SK-N-MC (cell line): ENCODE data around the gene SYCN.

Source experiments
- DNase-seq: peaks from one replicate; pipeline ENCODE4 v3.0.0-alpha.2; 2011; ENCODE audit warnings: low read depth, low spot score
- H3K27ac ChIP-seq: fragments of 200-600 bp; sonication (generic); 2 replicates; pipeline ENCODE4 v1.5.1; 2016; ENCODE audit warnings: mixed run types
- H3K36me3 ChIP-seq: fragments of 200-600 bp; sonication (generic); 2 replicates; pipeline ENCODE4 v1.6.1; 2017; ENCODE audit warnings: antibody characterized with exemption, low read length, mixed read lengths; ENCODE audit not compliant: insufficient read depth
- H3K4me3 ChIP-seq: fragments of 200-600 bp; sonication (generic); 2 replicates; pipeline ENCODE4 v1.5.1; 2016
- H3K9ac ChIP-seq: fragments of 200-600 bp; sonication (generic); 2 replicates; pipeline ENCODE4 v1.8.0; 2017; ENCODE audit warnings: mixed run types, mixed read lengths; ENCODE audit not compliant: insufficient read length
- H3K9me3 ChIP-seq: fragments of 200-600 bp; sonication (generic); 2 replicates; pipeline ENCODE4 v1.6.1; 2017; ENCODE audit warnings: low read depth, mild to moderate bottlenecking, antibody characterized with exemption, low read length, moderate library complexity, mixed read lengths
- EZH2 ChIP-seq: fragments of 200-600 bp; sonication (generic); IDR thresholded peaks from one replicate; pipeline ENCODE4 v1.6.1; 2017; ENCODE audit warnings: antibody characterized with exemption
- FOXP2 ChIP-seq: optimal IDR thresholded peaks from 2 replicates; pipeline ENCODE3; 2011; ENCODE audit warnings: mild to moderate bottlenecking, moderate library complexity; ENCODE audit not compliant: insufficient read depth; ENCODE audit errors: extremely low read length, control extremely low read depth
- POLR2AphosphoS5 ChIP-seq: IDR thresholded peaks from 2 replicates; pipeline ENCODE4 v1.6.1; 2012; ENCODE audit warnings: mild to moderate bottlenecking, low read depth, low read length, borderline replicate concordance

The SYCN gene

DNA sequence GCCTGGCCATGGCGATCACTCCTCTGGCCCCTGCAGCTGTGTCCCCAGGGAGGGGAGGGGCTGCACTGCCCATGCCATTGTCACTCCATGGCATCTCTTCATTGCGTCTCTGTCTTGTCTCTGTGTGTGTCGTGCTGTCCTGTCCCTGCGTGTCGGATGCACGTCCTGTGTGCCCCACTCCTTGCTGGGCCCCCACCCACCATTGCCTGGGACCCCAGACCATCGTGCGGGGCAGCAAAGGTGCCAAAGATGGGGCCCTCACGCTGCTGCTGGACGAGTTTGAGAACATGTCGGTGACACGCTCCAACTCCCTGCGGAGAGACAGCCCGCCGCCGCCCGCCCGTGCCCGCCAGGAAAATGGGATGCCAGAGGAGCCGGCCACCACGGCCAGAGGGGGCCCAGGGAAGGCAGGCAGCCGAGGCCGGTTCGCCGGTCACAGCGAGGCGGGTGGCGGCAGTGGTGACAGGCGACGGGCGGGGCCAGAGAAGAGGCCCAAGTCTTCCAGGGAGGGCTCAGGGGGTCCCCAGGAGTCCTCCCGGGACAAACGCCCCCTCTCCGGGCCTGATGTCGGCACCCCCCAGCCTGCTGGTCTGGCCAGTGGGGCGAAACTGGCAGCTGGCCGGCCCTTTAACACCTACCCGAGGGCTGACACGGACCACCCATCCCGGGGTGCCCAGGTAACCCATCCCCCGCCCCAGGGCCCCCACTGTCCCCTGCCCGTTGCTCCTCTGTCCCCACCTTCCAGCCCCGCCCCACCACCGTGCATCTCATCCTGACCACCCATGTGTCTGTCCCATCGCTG is 31.2 kb downstream of the SYCN start:
- H3K27ac ChIP-seq = no peak overlapping the region
- no peak for DNase-seq
- no peak overlapping the region for H3K4me3 ChIP-seq
- no peaks in the 10 kb centered on the region for H3K36me3 ChIP-seq
- no peak for TF ChIP-seq FOXP2
- no peak for TF ChIP-seq POLR2AphosphoS5
- no peak for TF ChIP-seq EZH2
- H3K9ac ChIP-seq = no peak overlapping the region
- no peaks in the 10 kb centered on the region for H3K9me3 ChIP-seq

DNA sequence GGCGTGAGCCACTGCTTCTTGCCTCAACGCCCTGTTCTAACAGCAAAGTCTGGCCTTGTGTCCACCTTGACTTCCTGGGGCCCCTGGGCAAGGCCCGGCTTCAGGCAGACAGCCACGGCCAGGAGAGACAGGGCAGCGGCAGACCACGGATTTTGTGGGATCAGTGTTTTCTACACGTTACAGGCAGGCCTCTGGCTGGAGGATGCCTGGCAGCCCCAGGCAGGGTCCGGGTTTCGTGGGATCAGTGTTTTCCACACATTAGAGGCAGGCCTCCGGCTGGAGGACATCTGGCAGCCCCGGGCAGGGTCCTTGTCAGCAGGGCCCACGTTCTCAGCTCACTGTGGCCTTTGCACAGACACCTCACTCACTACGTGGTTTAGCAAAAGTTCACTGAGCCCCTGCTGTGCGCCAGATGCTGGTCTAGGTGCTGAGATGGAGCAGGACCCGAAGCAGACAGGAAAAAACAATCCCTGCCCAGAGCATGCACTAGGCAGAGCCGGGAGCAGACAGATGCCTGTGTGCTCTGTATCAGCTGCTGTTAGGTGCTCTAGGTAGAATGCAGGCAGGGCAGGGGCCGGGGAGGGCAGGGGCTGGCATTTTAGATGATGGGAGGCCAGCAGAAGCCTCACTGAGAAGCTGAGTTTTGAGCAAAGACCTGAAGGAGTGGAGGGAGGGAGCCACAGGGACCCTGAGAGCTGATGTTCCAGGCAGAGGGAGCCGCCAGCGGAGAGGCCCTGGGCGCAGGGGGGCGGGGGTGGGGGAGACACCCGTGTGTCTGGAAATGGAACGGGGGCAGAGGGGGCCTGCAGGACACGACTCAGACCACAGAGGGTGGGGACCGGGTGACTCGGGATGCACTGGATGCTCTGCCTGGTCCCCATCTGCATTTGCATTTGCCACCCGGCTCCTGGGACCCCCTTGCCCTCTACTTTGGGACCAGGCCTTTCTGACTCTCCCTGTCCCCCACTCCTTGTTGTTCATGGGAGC is 32.3 kb downstream of the SYCN start:
- no peak overlapping the region for H3K9ac ChIP-seq
- no peaks in the 10 kb centered on the region for H3K9me3 ChIP-seq
- no peaks in the 10 kb centered on the region for H3K36me3 ChIP-seq
- TF ChIP-seq FOXP2 (no peak), POLR2AphosphoS5 (no peak), EZH2 (no peak)
- no peak overlapping the region for H3K4me3 ChIP-seq
- no peak overlapping the region for H3K27ac ChIP-seq
- DNase-seq = no peak

DNA sequence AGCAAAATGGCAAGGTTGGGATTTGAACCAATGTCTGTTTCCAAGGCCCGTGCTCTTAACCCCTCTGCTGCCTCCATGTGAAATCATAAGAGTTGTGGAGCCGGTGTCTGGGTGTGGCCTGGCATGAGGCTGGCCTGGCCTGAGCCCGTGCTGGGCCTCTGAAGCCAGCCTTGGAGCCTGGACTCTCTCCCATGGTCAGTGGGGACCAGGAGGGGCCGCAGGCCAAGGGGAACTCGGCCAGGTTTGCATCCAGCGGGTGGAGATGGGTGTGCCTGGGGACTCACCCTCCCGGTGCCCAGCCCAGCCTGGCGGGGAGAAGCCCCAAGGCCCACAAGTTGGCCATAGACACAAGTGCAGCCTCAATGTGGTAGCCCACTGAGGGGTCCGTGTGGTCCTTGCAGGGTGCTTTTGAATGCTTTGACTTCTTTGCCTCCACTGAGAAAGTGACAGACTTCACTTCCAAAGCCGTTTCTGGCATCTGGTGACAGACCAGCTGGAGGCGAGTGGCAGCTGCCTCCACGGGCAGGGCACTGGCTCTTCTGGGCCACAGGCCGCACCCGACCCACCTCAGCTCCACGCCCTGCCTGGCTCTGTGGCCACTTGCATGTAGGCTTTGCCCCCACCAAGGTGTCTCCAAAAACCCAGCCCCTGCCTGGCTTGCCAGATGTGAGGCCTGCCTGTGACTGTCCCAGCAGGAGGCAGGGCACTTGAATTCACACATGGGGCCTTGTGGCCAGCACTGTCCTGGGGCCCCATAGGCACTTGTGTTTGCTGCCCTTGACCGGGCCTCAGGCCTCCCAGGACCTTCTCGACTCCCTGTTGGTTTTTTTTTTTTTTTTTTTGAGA is 33.5 kb downstream of the SYCN start:
- no peak overlapping the region for H3K4me3 ChIP-seq
- H3K9me3 ChIP-seq = no peaks in the 10 kb centered on the region
- no peak for DNase-seq
- H3K9ac ChIP-seq = no peak overlapping the region
- TF ChIP-seq EZH2 (no peak), FOXP2 (no peak), POLR2AphosphoS5 (no peak)
- no peaks in the 10 kb centered on the region for H3K36me3 ChIP-seq
- no peak overlapping the region for H3K27ac ChIP-seq

DNA sequence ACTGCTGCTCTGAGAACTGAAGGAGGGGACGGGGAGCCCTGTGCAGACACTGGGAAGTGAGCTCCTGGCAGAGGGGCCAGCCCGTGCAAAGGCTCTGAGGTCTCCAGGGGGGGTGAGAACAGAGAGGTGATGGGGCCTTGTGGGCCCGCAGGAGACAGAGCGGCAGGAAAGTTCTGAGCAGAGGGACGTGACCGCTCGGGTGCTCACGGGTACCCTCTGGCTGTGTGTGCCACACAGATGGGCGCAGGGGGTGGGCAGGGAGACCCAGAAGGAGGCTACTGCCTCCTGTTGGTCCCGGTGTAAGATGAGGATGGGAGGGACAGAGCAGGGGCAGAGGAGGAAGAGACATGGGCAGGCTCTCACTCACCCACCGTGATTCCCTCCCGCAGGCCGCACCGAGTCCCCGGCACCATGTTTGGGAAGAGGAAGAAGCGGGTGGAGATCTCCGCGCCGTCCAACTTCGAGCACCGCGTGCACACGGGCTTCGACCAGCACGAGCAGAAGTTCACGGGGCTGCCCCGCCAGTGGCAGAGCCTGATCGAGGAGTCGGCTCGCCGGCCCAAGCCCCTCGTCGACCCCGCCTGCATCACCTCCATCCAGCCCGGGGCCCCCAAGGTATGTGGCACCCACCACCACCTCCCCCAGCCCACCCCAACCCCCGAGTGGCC is 34.8 kb downstream of the SYCN start:
- TF ChIP-seq POLR2AphosphoS5 (no peak), EZH2 (no peak), FOXP2 (no peak)
- Histone ChIP-seq H3K9ac (no peak overlapping the region), H3K27ac (no peak overlapping the region), H3K9me3 (no peaks in the 10 kb centered on the region), H3K36me3 (no peaks in the 10 kb centered on the region), H3K4me3 (no peak overlapping the region)
- DNase-seq = no peak

DNA sequence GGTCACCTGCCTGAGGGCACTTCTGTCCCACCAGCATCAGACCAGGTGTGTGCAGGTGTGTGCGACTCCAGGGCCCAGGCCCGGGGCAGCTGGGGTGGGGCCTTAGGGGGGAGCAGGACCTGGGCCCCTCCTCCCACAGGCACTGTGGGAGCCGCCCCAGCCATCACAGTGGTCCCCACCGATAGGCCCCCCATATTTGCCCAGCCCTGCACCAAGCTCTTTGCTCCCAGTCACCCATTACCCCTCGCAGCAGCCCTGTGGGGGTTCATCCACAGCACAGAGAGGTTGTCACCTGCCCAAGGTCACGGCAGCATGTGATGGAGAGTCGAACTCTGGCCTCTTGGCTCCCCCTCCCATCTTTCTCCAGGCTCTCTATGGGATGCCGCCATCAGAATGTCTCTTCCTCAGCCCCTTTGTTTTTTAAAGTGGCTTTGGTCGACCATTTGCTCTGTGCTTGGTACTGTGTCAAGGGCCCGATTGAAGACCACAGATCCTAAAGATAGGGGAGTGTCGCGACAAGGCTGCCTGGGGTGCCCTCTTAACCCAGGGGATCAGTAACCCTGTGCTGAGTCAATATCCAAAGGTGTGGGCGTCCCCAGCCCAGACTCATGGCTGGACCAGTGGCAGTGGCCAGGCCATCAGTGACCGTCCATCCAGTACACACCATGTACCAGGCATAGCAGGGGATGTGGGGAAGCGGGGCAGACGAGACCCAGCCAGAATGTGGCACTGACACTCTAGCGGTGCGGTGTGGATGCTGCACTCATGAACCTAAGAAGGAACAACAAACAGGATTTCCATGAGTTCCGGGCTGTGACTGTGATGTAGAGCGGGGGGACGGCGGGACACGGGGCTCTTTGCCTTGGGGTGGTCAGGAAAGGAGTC is 35.6 kb downstream of the SYCN start:
- Histone ChIP-seq H3K27ac (no peak overlapping the region), H3K9ac (no peak overlapping the region), H3K4me3 (no peak overlapping the region), H3K36me3 (no peaks in the 10 kb centered on the region), H3K9me3 (no peaks in the 10 kb centered on the region)
- TF ChIP-seq POLR2AphosphoS5 (no peak), EZH2 (no peak), FOXP2 (no peak)
- DNase-seq = no peak

DNA sequence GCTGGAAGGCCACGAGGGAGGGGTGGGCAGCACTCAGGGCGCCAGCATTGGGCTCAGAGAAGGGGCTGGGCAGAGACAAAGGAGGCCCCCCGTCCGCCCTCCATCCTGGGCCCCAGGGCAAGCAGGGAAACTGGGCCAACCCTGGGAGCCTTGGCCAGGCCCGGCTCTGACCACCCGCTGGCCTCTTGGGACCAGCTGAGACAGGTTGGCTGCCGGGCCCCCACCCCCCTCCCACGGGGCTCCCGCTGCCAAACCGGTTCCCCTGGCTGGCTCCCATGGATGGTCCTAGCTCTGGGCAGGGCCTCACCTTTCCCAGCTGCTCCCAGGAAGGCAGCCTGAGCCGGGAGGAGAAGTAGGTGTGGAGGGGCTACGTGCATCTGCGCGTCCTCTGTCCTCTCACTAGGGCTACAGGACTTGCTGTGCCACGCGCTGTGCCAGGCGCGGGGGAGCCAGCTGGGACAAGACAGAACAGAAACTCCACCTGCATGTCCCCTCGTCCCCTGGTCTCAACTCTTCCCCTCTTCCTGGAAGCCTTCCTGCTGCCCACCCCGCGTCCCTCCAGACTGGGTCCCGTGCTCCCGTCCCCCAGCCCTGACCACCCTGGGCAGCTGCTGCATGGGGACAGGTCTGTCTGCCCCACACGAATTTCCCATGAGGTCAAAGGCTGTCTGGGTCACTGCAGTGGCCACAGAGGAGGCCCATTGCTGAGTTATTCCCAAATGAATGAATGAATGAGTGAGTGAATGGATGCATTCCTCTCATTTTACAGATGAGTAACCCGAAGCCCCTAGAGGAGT is 36.4 kb downstream of the SYCN start:
- H3K27ac ChIP-seq = no peak overlapping the region
- no peak for TF ChIP-seq FOXP2
- no peak for TF ChIP-seq POLR2AphosphoS5
- TF ChIP-seq EZH2 = no peak
- H3K9me3 ChIP-seq = no peaks in the 10 kb centered on the region
- no peak overlapping the region for H3K9ac ChIP-seq
- no peak overlapping the region for H3K4me3 ChIP-seq
- H3K36me3 ChIP-seq = no peaks in the 10 kb centered on the region
- no peak for DNase-seq
